GM12874 (cell line): ENCODE results near the gene GK2.

Source experiments
- TF ChIP-seq, protein P1 (sequence below): IDR thresholded peaks from 2 replicates; pipeline ENCODE4 v1.5.1; 2011; ENCODE audit warnings: low read depth, mild to moderate bottlenecking, control low read depth, low read length, moderate library complexity; ENCODE audit not compliant: insufficient read depth

GK2 gene

GRCh38 chr4:79360006-79360405, 48.0 kb downstream of the GK2 start:
- TF ChIP-seq, protein P1, sequence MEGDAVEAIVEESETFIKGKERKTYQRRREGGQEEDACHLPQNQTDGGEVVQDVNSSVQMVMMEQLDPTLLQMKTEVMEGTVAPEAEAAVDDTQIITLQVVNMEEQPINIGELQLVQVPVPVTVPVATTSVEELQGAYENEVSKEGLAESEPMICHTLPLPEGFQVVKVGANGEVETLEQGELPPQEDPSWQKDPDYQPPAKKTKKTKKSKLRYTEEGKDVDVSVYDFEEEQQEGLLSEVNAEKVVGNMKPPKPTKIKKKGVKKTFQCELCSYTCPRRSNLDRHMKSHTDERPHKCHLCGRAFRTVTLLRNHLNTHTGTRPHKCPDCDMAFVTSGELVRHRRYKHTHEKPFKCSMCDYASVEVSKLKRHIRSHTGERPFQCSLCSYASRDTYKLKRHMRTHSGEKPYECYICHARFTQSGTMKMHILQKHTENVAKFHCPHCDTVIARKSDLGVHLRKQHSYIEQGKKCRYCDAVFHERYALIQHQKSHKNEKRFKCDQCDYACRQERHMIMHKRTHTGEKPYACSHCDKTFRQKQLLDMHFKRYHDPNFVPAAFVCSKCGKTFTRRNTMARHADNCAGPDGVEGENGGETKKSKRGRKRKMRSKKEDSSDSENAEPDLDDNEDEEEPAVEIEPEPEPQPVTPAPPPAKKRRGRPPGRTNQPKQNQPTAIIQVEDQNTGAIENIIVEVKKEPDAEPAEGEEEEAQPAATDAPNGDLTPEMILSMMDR = no peak

- TF ChIP-seq, protein P1 = no peak
These were observed 49.6 kb downstream of the GK2 start for GRCh38 chr4:79358438-79358837.

DNA sequence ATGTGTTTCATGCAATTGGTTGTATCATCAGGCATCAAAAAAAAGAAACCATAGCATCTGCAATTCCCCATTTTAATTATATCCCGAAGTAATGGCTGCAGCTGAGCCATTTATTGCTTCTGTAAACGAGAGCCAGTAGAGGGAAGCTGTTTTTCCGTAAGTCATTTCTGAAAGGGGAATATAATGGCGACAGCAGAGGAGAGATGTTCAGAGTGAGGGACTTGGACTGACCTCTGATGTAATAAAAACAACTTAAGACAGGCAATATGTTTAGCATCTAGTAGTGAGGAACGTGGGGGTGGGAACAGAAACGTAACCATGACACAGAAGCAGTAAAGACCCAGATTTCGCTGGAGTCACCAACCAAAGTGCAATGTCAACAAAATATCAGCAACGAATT, 50.7 kb downstream of the GK2 start:
- TF ChIP-seq, protein P1 = no peak
